ENCODE measurements around the gene RECQL.

DNA sequence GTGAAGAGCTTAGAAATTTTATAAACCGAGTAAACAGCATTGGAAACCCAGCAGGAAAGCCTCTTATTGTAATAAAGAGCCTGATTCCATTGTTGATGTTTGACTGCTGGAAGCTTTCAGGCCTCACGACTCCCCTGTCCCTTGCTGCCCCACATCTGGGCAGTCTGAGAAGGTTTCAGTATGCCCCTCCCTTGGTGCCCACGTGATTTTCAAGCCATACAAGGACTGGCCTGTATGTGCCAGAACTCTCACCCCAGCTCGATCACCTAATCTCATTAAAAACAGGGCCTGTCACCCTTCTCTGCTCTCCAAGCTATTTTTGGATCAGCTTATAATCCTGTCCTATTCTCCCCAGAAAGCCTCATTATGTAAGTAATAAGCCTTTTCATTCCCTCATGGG, 71.4 kb downstream of the RECQL start:
- TF ChIP-seq FOXM1 (IDR thresholded peaks at IDR 0.05; ENCODE audit: borderline replicate concordance) = no peak
- no peak for TF ChIP-seq L3MBTL2 (conservative IDR thresholded peaks at IDR 0.05)
- no peak for TF ChIP-seq BHLHE40 (IDR thresholded peaks at IDR 0.05; ENCODE audit: borderline replicate concordance)
- no peak for TF ChIP-seq TARDBP (IDR thresholded peaks at IDR 0.05)
- no peak for TF ChIP-seq LEF1 (IDR thresholded peaks at IDR 0.05; ENCODE audit: borderline replicate concordance)
- TF ChIP-seq PKNOX1 (IDR thresholded peaks at IDR 0.05) = no peak
- no peak for TF ChIP-seq FOXK2 (IDR thresholded peaks at IDR 0.05)
- TF ChIP-seq FOXA1 (IDR thresholded peaks at IDR 0.05) = no peak
- no peak for TF ChIP-seq HDGF (IDR thresholded peaks at IDR 0.05; ENCODE audit: borderline replicate concordance)
